ENCODE results near the gene TLCD1. TPM values are rescaled to one million over a fixed set of nuclear protein-coding genes. Genes with fewer than 3 reads are reported as not detected.

The TLCD1 gene
- polyA plus RNA-seq, 2 of the 4 experiments (the other 2 are of a cell fraction), result 36.7 to 83.3 TPM

- Histone ChIP-seq H3K9me3 (no peaks in the 10 kb centered on the region), H3K27ac (0 out of 6 replicates have a peak overlapping the region, but pooled peaks of 1 of the 2 experiments have one; percentile 13), H3K4me2 (no peak overlapping the region), H3K4me3 (no peak overlapping the region), H3K4me1 (0 out of 3 replicates have a peak, but pooled peaks cover 2% of the 10 kb centered on the region)
- TF ChIP-seq BHLHE40 (IDR thresholded peaks at IDR 0.05; ENCODE audit: low read depth, low read length) (no peak), CEBPB (IDR thresholded peaks at IDR 0.05) (no peak), HDAC2 (IDR thresholded peaks at IDR 0.05) (no peak), E2F6 (IDR thresholded peaks at IDR 0.05; ENCODE audit: borderline replicate concordance, low read depth) (no peak), CTCF (IDR thresholded peaks at IDR 0.05) (no peak), POLR2AphosphoS2 (conservative IDR thresholded peaks at IDR 0.05; ENCODE audit: low read length) (no peak), FOSB (CRISPR knock-in tag; IDR thresholded peaks at IDR 0.05) (no peak), HEYL (CRISPR knock-in tag; IDR thresholded peaks at IDR 0.05) (no peak)
- TF ChIP-seq, protein P1, sequence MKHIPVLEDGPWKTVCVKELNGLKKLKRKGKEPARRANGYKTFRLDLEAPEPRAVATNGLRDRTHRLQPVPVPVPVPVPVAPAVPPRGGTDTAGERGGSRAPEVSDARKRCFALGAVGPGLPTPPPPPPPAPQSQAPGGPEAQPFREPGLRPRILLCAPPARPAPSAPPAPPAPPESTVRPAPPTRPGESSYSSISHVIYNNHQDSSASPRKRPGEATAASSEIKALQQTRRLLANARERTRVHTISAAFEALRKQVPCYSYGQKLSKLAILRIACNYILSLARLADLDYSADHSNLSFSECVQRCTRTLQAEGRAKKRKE (CRISPR knock-in tag; IDR thresholded peaks at IDR 0.05; ENCODE audit: low read depth), result no peak
- ATAC-seq (peak; percentile 17 to 28; a peak in 3 of 6 replicates), DNase-seq (ENCODE audit: low read depth in 1 of 2, low spot score in 1 of 2) (no peak), FAIRE-seq (no peak)
- CTCF ChIA-PET, result interaction anchor here (0.7 to 31.4 kb wide), 7 partner anchors 3 to 240 kb away, joined by 3 to 335 read pairs (median 7); partner anchors contain the start of genes PROCA1 and RPL23A
- POLR2A ChIA-PET, result interaction anchor here (2.4 kb wide), 1 partner anchor 14 kb away, joined by 9 read pairs; the partner anchor contains the start of gene RPL23A
- 81% methylated on average over 5 of the region's 5 CpGs for WGBS (ENCODE audit: missing lambda C conversion rate)
Observed at GRCh38 chr17:28705074-28705659, 20.9 kb downstream of the TLCD1 start.

- no peak for FAIRE-seq
- Histone ChIP-seq H3K9me3 (no peaks in the 10 kb centered on the region), H3K4me2 (no peak overlapping the region), H3K4me3 (no peak overlapping the region), H3K4me1 (peaks cover 3% of the 10 kb centered on the region), H3K27ac (no peak overlapping the region)
- ATAC-seq, result peak in 1 of 2 experiments; percentile 4; a peak in 2 of 6 replicates
- ChIA-PET CTCF (interaction anchor here (0.7 to 31.4 kb wide), 6 partner anchors 4 to 61 kb away, joined by 3 to 335 read pairs (median 7); partner anchors contain the start of genes PROCA1 and RPL23A), POLR2A (interaction anchor here (2.4 kb wide), 1 partner anchor 15 kb away, joined by 9 read pairs; the partner anchor contains the start of gene RPL23A)
- no peak for DNase-seq (ENCODE audit: low read depth in 1 of 2, low spot score in 1 of 2)
- TF ChIP-seq JUN (IDR thresholded peaks at IDR 0.05) (no peak), POLR2AphosphoS2 (conservative IDR thresholded peaks at IDR 0.05; ENCODE audit: low read length) (no peak), HOXA7 (CRISPR knock-in tag; IDR thresholded peaks at IDR 0.05) (no peak), HOXB5 (CRISPR knock-in tag; IDR thresholded peaks at IDR 0.05) (no peak), ZNF302 (CRISPR knock-in tag; IDR thresholded peaks at IDR 0.05) (no peak), JUNB (IDR thresholded peaks at IDR 0.05) (no peak), CHD4 (IDR thresholded peaks at IDR 0.05; ENCODE audit: borderline replicate concordance) (no peak), USF2 (IDR thresholded peaks at IDR 0.05) (no peak), HEYL (CRISPR knock-in tag; IDR thresholded peaks at IDR 0.05) (no peak), RCOR1 (IDR thresholded peaks at IDR 0.05; ENCODE audit: low read depth, low read length) (no peak), MAZ (IDR thresholded peaks at IDR 0.05; ENCODE audit: borderline replicate concordance, low read depth, low read length) (no peak), EHMT2 (IDR thresholded peaks at IDR 0.05; ENCODE audit: low read depth) (no peak), ESRRA (IDR thresholded peaks at IDR 0.05; ENCODE audit: borderline replicate concordance, low read length) (no peak), CHD2 (IDR thresholded peaks at IDR 0.05; ENCODE audit: low read length, partially characterized antibody) (no peak), PBX3 (IDR thresholded peaks at IDR 0.05) (no peak)
- 86% methylated on average over 14 of the region's 14 CpGs for WGBS (ENCODE audit: missing lambda C conversion rate)
Observed at GRCh38 chr17:28704219-28704858, 21.7 kb downstream of the TLCD1 start.
